GM23248 (cell line): Measurements from ENCODE around the gene GATD1. TPM values are rescaled to one million over a fixed set of nuclear protein-coding genes. Genes with fewer than 3 reads are reported as not detected.
A peak's percentile ranks its signal among the peaks of the same experiment; 100 is the strongest.

Experiments
- DNase-seq: peaks from one replicate; pipeline ENCODE4 v3.0.0-alpha.2; 2015
- H2AFZ ChIP-seq: fragments of 200-600 bp; sonication (generic); 2 replicates; pipeline ENCODE4 v1.6.1; 2016; ENCODE audit warnings: antibody characterized with exemption
- H3F3A ChIP-seq: fragments of 200-600 bp; sonication (generic); 2 replicates; pipeline ENCODE4 v1.6.1; 2016; ENCODE audit warnings: mild to moderate bottlenecking, antibody characterized with exemption, mixed run types; ENCODE audit not compliant: insufficient read depth
- H3K27ac ChIP-seq: fragments of 200-600 bp; sonication (generic); 2 replicates; pipeline ENCODE4 v1.5.1; 2016; ENCODE audit warnings: mild to moderate bottlenecking
- H3K27me3 ChIP-seq: fragments of 200-600 bp; sonication (generic); replicated peaks from 2 replicates; pipeline ENCODE4 v1.6.1; 2016; ENCODE audit warnings: mild to moderate bottlenecking; ENCODE audit not compliant: insufficient read depth
- H3K36me3 ChIP-seq: fragments of 200-600 bp; sonication (generic); 2 replicates; pipeline ENCODE4 v1.6.1; 2016; ENCODE audit warnings: low read depth, mild to moderate bottlenecking
- H3K4me1 ChIP-seq: fragments of 200-600 bp; sonication (generic); 2 replicates; pipeline ENCODE4 v1.6.1; 2016; ENCODE audit warnings: mild to moderate bottlenecking; ENCODE audit not compliant: insufficient read depth
- H3K4me2 ChIP-seq: fragments of 200-600 bp; sonication (generic); one replicate; pipeline ENCODE4 v1.6.1; 2016; ENCODE audit warnings: mild to moderate bottlenecking; ENCODE audit not compliant: unreplicated experiment
- H3K4me3 ChIP-seq: fragments of 200-600 bp; sonication (generic); 2 replicates; pipeline ENCODE4 v1.5.1; 2016; ENCODE audit warnings: mild to moderate bottlenecking
- H3K79me2 ChIP-seq: fragments of 200-600 bp; sonication (generic); 2 replicates; pipeline ENCODE4 v1.6.1; 2016; ENCODE audit warnings: mild to moderate bottlenecking; ENCODE audit not compliant: insufficient read depth
- H3K9ac ChIP-seq: fragments of 200-600 bp; sonication (generic); 2 replicates; pipeline ENCODE4 v1.6.1; 2016; ENCODE audit warnings: mild to moderate bottlenecking
- H3K9me2 ChIP-seq: fragments of 200-600 bp; sonication (generic); 2 replicates; pipeline ENCODE4 v1.6.1; 2016; ENCODE audit warnings: mixed run types, mild to moderate bottlenecking, moderate library complexity; ENCODE audit not compliant: insufficient read depth
- H3K9me3 ChIP-seq: fragments of 200-600 bp; sonication (generic); one replicate; pipeline ENCODE4 v1.6.1; 2017; ENCODE audit warnings: low read depth
- H4K20me1 ChIP-seq: fragments of 200-600 bp; sonication (generic); 2 replicates; pipeline ENCODE4 v1.6.0; 2016; ENCODE audit not compliant: insufficient read depth
- EZH2 ChIP-seq: fragments of 200-600 bp; sonication (generic); IDR thresholded peaks from 2 replicates; pipeline ENCODE4 v1.6.1; 2018; ENCODE audit warnings: antibody characterized with exemption, mild to moderate bottlenecking; ENCODE audit not compliant: insufficient read depth, poor library complexity, severe bottlenecking
- EZH2phosphoT487 ChIP-seq: fragments of 200-600 bp; sonication (generic); IDR thresholded peaks from 2 replicates; pipeline ENCODE4 v1.6.1; 2018; ENCODE audit warnings: antibody characterized with exemption, moderate library complexity, mild to moderate bottlenecking, low read depth; ENCODE audit not compliant: insufficient read depth
- WGBS, 2 experiments: methylation state at CpG; one replicate each; pipeline ENCODE4 v1.1.6; 2015 to 2017; ENCODE audit warnings: low lambda C conversion rate in 2 of 2, low coverage in 1 of 2; ENCODE audit errors: missing lambda C conversion rate in 2 of 2; 5-methylcytosine and 5-hydroxymethylcytosine counted together
- in situ Hi-C: fragments of 300-500 bp; cut with MboI; formaldehyde crosslinking; loops from 2 replicates; pipeline ENCODE4 v1.15.0; 2020
- polyA plus RNA-seq: library from polyadenylated mRNA; unstranded; fragments of >200 nt; fragmentation: Nextera tagmentation; extraction: Ambion mirVana; gene quantifications from 2 replicates; pipeline ENCODE4 v1.2.1, GENCODE V29; 2016
- total RNA-seq: library from RNA; depleted of rRNA; stranded (reverse); fragments of >200 nt; shearing (Covaris generic); gene quantifications from 2 replicates; pipeline ENCODE4 v1.2.3, GENCODE V29; 2014

The GATD1 gene
- total and polyA plus RNA-seq, 2 experiments from 2014 or later = 27.0 to 45.0 TPM

GRCh38 chr11:810040-810567 lies 32.8 kb upstream of the GATD1 start:
- Histone ChIP-seq H3K27ac (peak overlapping the region; percentile 98), H4K20me1 (no peaks in the 10 kb centered on the region; the same call in 1 of the 2 replicates), H3K79me2 (peaks cover 63% of the 10 kb centered on the region), H3K9me3 (no peaks in the 10 kb centered on the region), H3K27me3 (no peaks in the 10 kb centered on the region), H2AFZ (no peak overlapping the region), H3F3A (peaks cover 34% of the 10 kb centered on the region), H3K9ac (peak overlapping the region; percentile 95), H3K4me1 (peaks cover 20% of the 10 kb centered on the region), H3K4me2 (peak overlapping the region; percentile 94), H3K9me2 (no peaks in the 10 kb centered on the region), H3K36me3 (peaks cover 19% of the 10 kb centered on the region), H3K4me3 (peak overlapping the region; percentile 86)
- DNase-seq = no peak
- in situ Hi-C loops = no loop called here
- TF ChIP-seq EZH2 (no peak), EZH2phosphoT487 (no peak)
- WGBS, 2 experiments = 1 to 2% methylated on average over 31 to 55 of the region's 55 CpGs

- Histone ChIP-seq H3K4me2 (peak within 1 kb of the TSS; percentile 94), H3K79me2 (peaks cover 63% of the 10 kb centered on the region), H3F3A (peaks cover 34% of the 10 kb centered on the region), H3K9me2 (no peaks in the 10 kb centered on the region), H2AFZ (peak within 1 kb of the TSS; percentile 76), H3K4me3 (peak within 1 kb of the TSS; percentile 86), H3K9ac (peak within 1 kb of the TSS; percentile 95), H3K27ac (peak within 1 kb of the TSS; percentile 98), H3K9me3 (no peaks in the 10 kb centered on the region), H3K27me3 (no peaks in the 10 kb centered on the region), H3K4me1 (peaks cover 20% of the 10 kb centered on the region), H3K36me3 (peaks cover 19% of the 10 kb centered on the region), H4K20me1 (no peaks in the 10 kb centered on the region; the same call in 1 of the 2 replicates)
- in situ Hi-C loops = no loop called here
- peak; percentile 99 for DNase-seq
- no peak for TF ChIP-seq EZH2phosphoT487
- no peak for TF ChIP-seq EZH2
- WGBS, 2 experiments = 1 to 2% methylated on average over 52 to 81 of the region's 81 CpGs
Observed at GRCh38 chr11:809287-810039, 32.2 kb upstream of the GATD1 start, which contains the start of gene RPLP2. Gene RPLP2, plus strand, starts transcription at chr11:809967. Its CDS starts 268 bp downstream, at chr11:810235.

DNA sequence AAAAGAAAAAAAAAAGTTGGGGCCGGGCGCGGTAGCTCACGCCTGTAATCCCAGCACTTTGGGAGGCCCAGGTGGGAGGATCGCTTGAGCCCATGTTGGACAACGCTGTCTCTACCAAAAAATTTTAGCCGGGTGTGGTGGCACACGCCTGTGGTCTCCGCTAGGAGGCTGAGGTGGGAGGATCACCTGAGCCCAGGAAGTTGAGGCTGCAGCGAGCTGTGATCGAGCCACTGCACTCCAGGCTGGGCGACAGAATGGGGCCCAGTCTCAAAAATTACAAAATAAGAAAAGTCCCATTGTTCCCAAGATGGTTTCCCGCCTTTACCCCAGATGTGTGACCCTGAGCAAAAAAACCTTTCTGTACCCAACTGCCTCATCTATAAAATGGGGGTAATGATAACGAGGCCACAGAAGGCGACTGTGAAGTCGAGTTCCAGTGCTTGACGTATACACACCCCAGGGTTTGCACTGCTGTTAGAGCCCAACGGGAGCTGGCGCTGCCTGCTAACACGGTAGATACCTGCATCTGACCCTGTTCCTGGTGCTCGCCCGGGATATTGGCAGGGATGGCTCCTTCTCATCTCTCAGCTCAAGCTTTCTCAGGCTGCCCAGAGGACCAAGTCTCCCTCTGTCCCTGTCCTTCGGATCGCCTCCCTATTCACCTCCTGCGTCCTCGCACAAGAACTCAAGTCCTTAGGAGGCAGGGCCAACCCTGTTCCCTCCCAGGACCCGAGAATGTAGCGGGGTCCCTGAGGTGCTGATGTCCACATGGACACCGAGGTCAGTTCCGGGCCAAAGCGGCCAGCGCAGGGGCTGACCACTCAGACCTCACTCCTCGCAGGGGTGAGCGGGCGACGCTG lies 31.4 kb upstream of the GATD1 start:
- in situ Hi-C loops = no loop called here
- H3K4me3 ChIP-seq = peak overlapping the region; percentile 86
- TF ChIP-seq EZH2 (no peak), EZH2phosphoT487 (no peak)
- H3K9me2 ChIP-seq = no peaks in the 10 kb centered on the region
- peaks cover 28% of the 10 kb centered on the region for H3F3A ChIP-seq
- H3K79me2 ChIP-seq = peaks cover 62% of the 10 kb centered on the region
- DNase-seq = peak; percentile 61
- peaks cover 19% of the 10 kb centered on the region for H3K36me3 ChIP-seq
- peak overlapping the region; percentile 77 for H3K4me2 ChIP-seq
- no peaks in the 10 kb centered on the region for H3K27me3 ChIP-seq
- H3K9ac ChIP-seq = peak overlapping the region; percentile 95
- H3K27ac ChIP-seq = peak overlapping the region; percentile 98
- 24 to 34% methylated on average over 30 to 36 of the region's 36 CpGs for WGBS, 2 experiments
- H4K20me1 ChIP-seq = no peaks in the 10 kb centered on the region; the same call in 1 of the 2 replicates
- H2AFZ ChIP-seq = peak overlapping the region; percentile 76
- H3K9me3 ChIP-seq = no peaks in the 10 kb centered on the region
- peaks cover 20% of the 10 kb centered on the region for H3K4me1 ChIP-seq

GRCh38 chr11:804599-804964 lies 27.3 kb upstream of the GATD1 start:
- Histone ChIP-seq H3F3A (no peaks in the 10 kb centered on the region), H3K36me3 (no peaks in the 10 kb centered on the region; the same call in 1 of the 2 replicates), H3K9ac (peak overlapping the region; percentile 80), H3K27ac (no peak overlapping the region), H3K27me3 (no peaks in the 10 kb centered on the region), H4K20me1 (no peaks in the 10 kb centered on the region), H3K79me2 (peaks cover 23% of the 10 kb centered on the region), H3K9me2 (no peaks in the 10 kb centered on the region), H3K4me2 (peak overlapping the region; percentile 89), H3K4me3 (peak overlapping the region; percentile 73), H3K4me1 (peaks cover 10% of the 10 kb centered on the region), H2AFZ (peak overlapping the region; percentile 83), H3K9me3 (no peaks in the 10 kb centered on the region)
- WGBS, 2 experiments = 5 to 6% methylated on average over 18 of the region's 18 CpGs
- in situ Hi-C loops = no loop called here
- no peak for TF ChIP-seq EZH2phosphoT487
- no peak for TF ChIP-seq EZH2
- no peak for DNase-seq
